Mesendoderm (in vitro differentiated cells): Measurements from ENCODE around the gene SEMA5B.

Experiments
- DNase-seq: peaks from one replicate; pipeline ENCODE4 v3.0.0; 2013
- H2AK5ac ChIP-seq: 2 replicates; pipeline ENCODE4 v1.6.1; 2013; ENCODE audit warnings: low read length, inconsistent platforms
- H2BK120ac ChIP-seq: 2 replicates; pipeline ENCODE4 v1.6.1; 2013; ENCODE audit warnings: low read depth, mild to moderate bottlenecking, low read length, moderate library complexity, mixed read lengths
- H2BK15ac ChIP-seq: replicated peaks from 2 replicates; pipeline ENCODE4 v1.6.1; 2013; ENCODE audit warnings: low read depth, mild to moderate bottlenecking, moderate library complexity
- H2BK5ac ChIP-seq: 2 replicates; pipeline ENCODE4 v1.6.1; 2013; ENCODE audit warnings: low read length, inconsistent platforms
- H3K18ac ChIP-seq: 2 replicates; pipeline ENCODE4 v1.6.1; 2013; ENCODE audit warnings: mild to moderate bottlenecking, low read length, mixed read lengths
- H3K23ac ChIP-seq: one replicate; pipeline ENCODE4 v1.6.1; 2013; ENCODE audit warnings: low read length
- H3K27ac ChIP-seq: 2 replicates; pipeline ENCODE4 v1.5.1; 2013; ENCODE audit warnings: low read depth, mild to moderate bottlenecking, inconsistent platforms, low read length, moderate library complexity
- H3K27me3 ChIP-seq: 2 replicates; pipeline ENCODE4 v1.6.1; 2013; ENCODE audit warnings: low read length, control low read depth, mild to moderate bottlenecking, inconsistent platforms; ENCODE audit not compliant: insufficient read depth, poor library complexity
- H3K36me3 ChIP-seq: 2 replicates; pipeline ENCODE4 v1.6.1; 2013; ENCODE audit warnings: low read length, inconsistent platforms; ENCODE audit not compliant: control insufficient read depth, insufficient read depth
- H3K4ac ChIP-seq: one replicate; pipeline ENCODE4 v1.6.1; 2013; ENCODE audit warnings: low read depth, mild to moderate bottlenecking, low read length, moderate library complexity
- H3K4me1 ChIP-seq: 2 replicates; pipeline ENCODE4 v1.6.1; 2013; ENCODE audit warnings: low read depth, low read length, inconsistent platforms; ENCODE audit not compliant: control insufficient read depth
- H3K4me2 ChIP-seq: 2 replicates; pipeline ENCODE4 v1.6.1; 2013; ENCODE audit warnings: low read length
- H3K4me3 ChIP-seq: 2 replicates; pipeline ENCODE4 v1.5.1; 2013; ENCODE audit warnings: mild to moderate bottlenecking, low read length
- H3K56ac ChIP-seq: one replicate; pipeline ENCODE4 v1.6.1; 2013; ENCODE audit warnings: low read length
- H3K79me1 ChIP-seq: 2 replicates; pipeline ENCODE4 v1.6.1; 2013; ENCODE audit warnings: low read length, inconsistent platforms
- H3K79me2 ChIP-seq: 2 replicates; pipeline ENCODE4 v1.6.1; 2013; ENCODE audit warnings: mild to moderate bottlenecking, low read length; ENCODE audit not compliant: control insufficient read depth, insufficient read depth
- H3K9ac ChIP-seq: 2 replicates; pipeline ENCODE4 v1.6.1; 2013; ENCODE audit warnings: low read length, inconsistent platforms
- H4K5ac ChIP-seq: one replicate; pipeline ENCODE4 v1.6.1; 2013; ENCODE audit warnings: low read length
- H4K8ac ChIP-seq: one replicate; pipeline ENCODE4 v1.6.1; 2013; ENCODE audit warnings: low read depth, mild to moderate bottlenecking, control low read depth, low read length, moderate library complexity
- WGBS: extraction: QIAGEN DNeasy Blood & Tissue Kit; methylation state at CpG from one replicate; pipeline ENCODE4 v1.1.7; 2013; ENCODE audit warnings: low lambda C conversion rate, missing lambda C conversion rate; ENCODE audit not compliant: insufficient coverage; ENCODE audit errors: extremely low coverage; 5-methylcytosine and 5-hydroxymethylcytosine counted together

SEMA5B gene

GRCh38 chr3:122979211-122979610 is 48.4 kb downstream of the SEMA5B start:
- Histone ChIP-seq H2AK5ac (no peak overlapping the region), H3K4ac (no peak overlapping the region), H3K79me2 (no peaks in the 10 kb centered on the region), H4K8ac (no peak overlapping the region), H4K5ac (no peak overlapping the region), H3K27me3 (no peaks in the 10 kb centered on the region), H3K18ac (no peak overlapping the region), H3K56ac (no peak overlapping the region), H3K4me1 (peaks cover 26% of the 10 kb centered on the region), H2BK15ac (no peak overlapping the region), H3K4me2 (no peak overlapping the region), H3K36me3 (no peaks in the 10 kb centered on the region), H2BK120ac (no peak overlapping the region), H3K4me3 (no peak overlapping the region), H2BK5ac (no peak overlapping the region), H3K27ac (no peak overlapping the region), H3K79me1 (no peaks in the 10 kb centered on the region), H3K9ac (no peak overlapping the region), H3K23ac (no peak overlapping the region)
- no CpG with 5 or more reads among the region's 8 CpGs for WGBS
- DNase-seq: no peak

GRCh38 chr3:122978569-122978968 is 49.0 kb downstream of the SEMA5B start:
- H3K36me3 ChIP-seq: no peaks in the 10 kb centered on the region
- no peak overlapping the region for H2AK5ac ChIP-seq
- no peak overlapping the region for H2BK5ac ChIP-seq
- no CpG with 5 or more reads among the region's 6 CpGs for WGBS
- no peak overlapping the region for H3K4me3 ChIP-seq
- H3K27ac ChIP-seq: no peak overlapping the region
- no peak for DNase-seq
- no peak overlapping the region for H3K18ac ChIP-seq
- H3K27me3 ChIP-seq: no peaks in the 10 kb centered on the region
- H4K8ac ChIP-seq: no peak overlapping the region
- H3K56ac ChIP-seq: peak overlapping the region; percentile 6
- no peak overlapping the region for H2BK120ac ChIP-seq
- no peaks in the 10 kb centered on the region for H3K79me1 ChIP-seq
- H3K4me1 ChIP-seq: peaks cover 27% of the 10 kb centered on the region
- H3K79me2 ChIP-seq: no peaks in the 10 kb centered on the region
- no peak overlapping the region for H3K4me2 ChIP-seq
- H3K4ac ChIP-seq: no peak overlapping the region
- H3K23ac ChIP-seq: no peak overlapping the region
- H4K5ac ChIP-seq: no peak overlapping the region
- H3K9ac ChIP-seq: no peak overlapping the region
- no peak overlapping the region for H2BK15ac ChIP-seq

GRCh38 chr3:122977746-122978466 is 49.7 kb downstream of the SEMA5B start:
- H3K79me1 ChIP-seq: no peaks in the 10 kb centered on the region
- DNase-seq: peak; percentile 91
- no peaks in the 10 kb centered on the region for H3K79me2 ChIP-seq
- H4K5ac ChIP-seq: no peak overlapping the region
- H3K27ac ChIP-seq: no peak overlapping the region
- H2BK15ac ChIP-seq: no peak overlapping the region
- peak overlapping the region; percentile 16 for H3K23ac ChIP-seq
- no peak overlapping the region for H4K8ac ChIP-seq
- H3K4ac ChIP-seq: no peak overlapping the region
- no peak overlapping the region for H3K4me3 ChIP-seq
- peaks cover 28% of the 10 kb centered on the region for H3K4me1 ChIP-seq
- no peak overlapping the region for H3K9ac ChIP-seq
- peak overlapping the region; percentile 61 for H3K56ac ChIP-seq
- H2BK5ac ChIP-seq: no peak overlapping the region
- no peaks in the 10 kb centered on the region for H3K27me3 ChIP-seq
- H3K18ac ChIP-seq: peak overlapping the region; percentile 0
- H2BK120ac ChIP-seq: no peak overlapping the region
- no peak overlapping the region for H3K4me2 ChIP-seq
- WGBS: no CpG with 5 or more reads among the region's 14 CpGs
- no peak overlapping the region for H2AK5ac ChIP-seq
- H3K36me3 ChIP-seq: no peaks in the 10 kb centered on the region

- no peaks in the 10 kb centered on the region for H3K36me3 ChIP-seq
- no CpG with 5 or more reads among the region's 4 CpGs for WGBS
- no peaks in the 10 kb centered on the region for H3K79me1 ChIP-seq
- peak overlapping the region; percentile 75 for H3K27ac ChIP-seq
- peak overlapping the region; percentile 79 for H2BK5ac ChIP-seq
- no peaks in the 10 kb centered on the region for H3K79me2 ChIP-seq
- no peak overlapping the region for H2BK15ac ChIP-seq
- H3K4me2 ChIP-seq: peak overlapping the region; percentile 6
- H3K9ac ChIP-seq: peak overlapping the region; percentile 8
- no peak overlapping the region for H3K4ac ChIP-seq
- H3K27me3 ChIP-seq: no peaks in the 10 kb centered on the region
- H4K8ac ChIP-seq: no peak overlapping the region
- no peak overlapping the region for H4K5ac ChIP-seq
- H3K4me3 ChIP-seq: no peak overlapping the region
- peaks cover 28% of the 10 kb centered on the region for H3K4me1 ChIP-seq
- no peak for DNase-seq
- no peak overlapping the region for H2BK120ac ChIP-seq
- H3K18ac ChIP-seq: no peak overlapping the region
- H2AK5ac ChIP-seq: peak overlapping the region; percentile 8
- H3K56ac ChIP-seq: peak overlapping the region; percentile 61
- H3K23ac ChIP-seq: no peak overlapping the region
Measured at GRCh38 chr3:122975924-122976293, 51.7 kb downstream of the SEMA5B start.

GRCh38 chr3:122975163-122975923 is 52.2 kb downstream of the SEMA5B start:
- Histone ChIP-seq H3K4ac (peak overlapping the region; percentile 21), H3K18ac (no peak overlapping the region), H3K27me3 (no peaks in the 10 kb centered on the region), H2AK5ac (peak overlapping the region; percentile 8), H3K4me3 (no peak overlapping the region), H3K4me2 (peak overlapping the region; percentile 30), H4K8ac (no peak overlapping the region), H3K4me1 (peaks cover 28% of the 10 kb centered on the region), H3K79me2 (no peaks in the 10 kb centered on the region), H3K27ac (peak overlapping the region; percentile 75), H4K5ac (no peak overlapping the region), H3K23ac (peak overlapping the region; percentile 84), H3K36me3 (no peaks in the 10 kb centered on the region), H2BK15ac (no peak overlapping the region), H3K79me1 (no peaks in the 10 kb centered on the region), H3K9ac (peak overlapping the region; percentile 63), H2BK5ac (peak overlapping the region; percentile 97), H2BK120ac (no peak overlapping the region), H3K56ac (peak overlapping the region; percentile 92)
- DNase-seq: peak; percentile 95
- no CpG with 5 or more reads among the region's 12 CpGs for WGBS
